Measurements from ENCODE around the gene RNF141. TPM values are rescaled to one million over a fixed set of nuclear protein-coding genes. Genes with fewer than 3 reads are reported as not detected.

RNF141 gene
- total and polyA plus RNA-seq, 2 of the 13 experiments (the other 11 are each of a cell fraction or from before 2014, with no cell fraction given), result 9.3 to 22.4 TPM

GRCh38 chr11:10540915-10541560 is at the start of gene RNF141 (continued):
- peak; percentile 73 for TF ChIP-seq ARID5B (CRISPR knock-in tag; IDR thresholded peaks at IDR 0.05)
- peak; percentile 81 for TF ChIP-seq ZNF142 (CRISPR knock-in tag; IDR thresholded peaks at IDR 0.05)
- TF ChIP-seq CENPBD1 (CRISPR knock-in tag; IDR thresholded peaks at IDR 0.05; ENCODE audit: borderline replicate concordance, low read depth), result no peak
- TF ChIP-seq BCL6 (CRISPR knock-in tag; IDR thresholded peaks at IDR 0.05), result no peak; the same call in 1 of the 2 replicates
- peak; percentile 78 for TF ChIP-seq ZNF407 (CRISPR knock-in tag; IDR thresholded peaks at IDR 0.05; ENCODE audit: not compliant biosample characterization)
- TF ChIP-seq ATAD3A (CRISPR knock-in tag; IDR thresholded peaks at IDR 0.05), result no peak
